NB4 (cell line): ENCODE results near the gene ARHGEF4.
A peak's percentile ranks its signal among the peaks of the same experiment; 100 is the strongest.
"Not testable (repeated sequence)": the region's sequence is repeated elsewhere in the genome, so short reads cannot be mapped to it uniquely, and the experiment has no call there.

Source experiments
- DNase-seq: peaks from one replicate; pipeline ENCODE4 v3.0.0; 2010; ENCODE audit warnings: low read depth
- H3K4me3 ChIP-seq: one replicate; pipeline ENCODE4 v1.5.1; 2011; ENCODE audit warnings: mild to moderate bottlenecking, low read depth, low read length, moderate library complexity
- CTCF ChIP-seq: IDR thresholded peaks from one replicate; pipeline ENCODE4 v1.5.1; 2012; ENCODE audit warnings: low read depth, low read length
- MAX ChIP-seq: IDR thresholded peaks from 2 replicates; pipeline ENCODE4 v1.6.1; 2011; ENCODE audit warnings: low read depth, low read length
- MYC ChIP-seq: IDR thresholded peaks from 2 replicates; pipeline ENCODE4 v1.6.1; 2011; ENCODE audit warnings: low read depth, low read length
- POLR2A ChIP-seq: IDR thresholded peaks from 2 replicates; pipeline ENCODE4 v1.6.1; 2011; ENCODE audit warnings: mild to moderate bottlenecking; ENCODE audit not compliant: insufficient read length; ENCODE audit errors: extremely low read depth

Gene ARHGEF4

DNA sequence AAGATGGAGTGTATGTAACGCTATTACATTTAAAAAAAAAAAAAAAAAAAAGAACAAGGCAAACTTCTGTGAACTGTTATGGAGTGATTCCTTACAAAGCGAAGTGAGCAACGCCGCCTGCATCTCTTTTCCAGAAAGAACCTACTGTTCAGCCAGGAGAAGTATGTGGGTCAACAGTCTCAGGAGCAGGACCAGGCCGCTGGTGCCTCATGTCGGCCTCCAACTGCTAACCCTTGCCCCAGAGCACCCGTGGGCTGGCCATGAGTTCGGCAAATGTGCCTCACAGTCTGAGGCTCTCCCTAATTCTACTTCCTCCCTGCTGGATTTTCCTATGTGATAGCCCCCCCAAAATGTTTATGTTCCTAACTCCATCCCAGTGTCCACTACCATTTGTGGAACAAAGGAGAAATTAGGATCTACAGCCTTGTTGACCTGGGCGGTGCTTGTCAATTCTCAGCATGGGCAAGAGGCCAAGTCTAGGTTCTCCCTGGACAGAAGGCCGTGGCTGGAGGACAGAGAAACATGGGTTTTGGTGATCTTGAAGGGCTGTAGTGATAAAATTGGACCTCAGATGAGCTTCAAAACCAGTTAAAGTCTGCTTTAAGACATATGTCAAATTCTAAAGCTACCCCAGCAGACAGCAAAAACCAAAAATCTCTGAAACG, 240.6 kb downstream of the ARHGEF4 start:
- no peak for TF ChIP-seq POLR2A
- no peak for TF ChIP-seq MAX
- TF ChIP-seq CTCF = no peak
- no peak for TF ChIP-seq MYC
- no peak for DNase-seq
- H3K4me3 ChIP-seq = no peak overlapping the region

- H3K4me3 ChIP-seq = no peak overlapping the region
- TF ChIP-seq CTCF (no peak), MYC (no peak), MAX (no peak), POLR2A (no peak)
- no peak for DNase-seq
Measured at GRCh38 chr2:131077966-131078365, 241.3 kb downstream of the ARHGEF4 start.

- not testable (repeated sequence) for H3K4me3 ChIP-seq
Measured at GRCh38 chr2:131079931-131080330, 243.2 kb downstream of the ARHGEF4 start.

GRCh38 chr2:131081190-131081589, 244.5 kb downstream of the ARHGEF4 start:
- TF ChIP-seq POLR2A = no peak
- no peak for TF ChIP-seq MAX
- TF ChIP-seq CTCF = no peak
- no peak for TF ChIP-seq MYC
- DNase-seq = peak; percentile 56
- H3K4me3 ChIP-seq = no peak overlapping the region

More at GRCh38 chr2:131079931-131080330, 243.2 kb downstream of the ARHGEF4 start:
- DNase-seq = not testable (repeated sequence)

- H3K4me3 ChIP-seq = no peak overlapping the region
- DNase-seq = no peak
- TF ChIP-seq CTCF = no peak
- no peak for TF ChIP-seq POLR2A
- TF ChIP-seq MAX = no peak
- TF ChIP-seq MYC = no peak
Measured at GRCh38 chr2:131085646-131086045, 248.9 kb downstream of the ARHGEF4 start.

DNA sequence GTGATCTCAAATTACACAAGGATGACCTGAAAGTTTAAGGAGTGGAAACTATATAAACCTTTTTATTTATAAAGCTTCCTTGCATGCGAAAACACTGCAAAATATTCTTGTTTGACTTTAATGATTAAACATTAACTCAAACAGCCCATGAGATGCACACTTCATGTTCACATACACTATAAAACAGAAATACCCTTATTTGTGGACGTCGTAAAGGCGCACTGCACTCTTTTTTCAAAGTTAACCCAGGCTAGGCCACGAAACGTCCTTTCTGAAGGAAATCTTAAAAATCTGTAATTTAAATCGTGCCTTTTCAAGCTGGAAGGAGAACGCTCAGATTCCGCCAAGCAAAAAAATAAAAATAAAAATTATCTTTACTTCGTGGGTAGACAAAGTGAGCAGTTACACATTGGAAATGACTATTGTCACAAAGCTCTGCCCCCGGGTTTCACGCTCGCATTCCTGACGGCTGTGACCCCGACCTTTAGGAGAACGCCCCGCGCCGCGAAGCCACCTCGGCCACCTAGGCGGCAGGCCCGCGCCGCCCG, 255.8 kb downstream of the ARHGEF4 start:
- DNase-seq = peak; percentile 14
- TF ChIP-seq MAX = no peak
- no peak for TF ChIP-seq CTCF
- TF ChIP-seq MYC = no peak
- no peak for TF ChIP-seq POLR2A
- peak overlapping the region; percentile 80 for H3K4me3 ChIP-seq
